Psoas muscle (tissue), 8 donors: ENCODE data around the gene PCDHB8. TPM values are rescaled to one million over a fixed set of nuclear protein-coding genes. Genes with fewer than 3 reads are reported as not detected.
"Not testable (repeated sequence)": the region's sequence is repeated elsewhere in the genome, so short reads cannot be mapped to it uniquely, and the experiment has no call there.

ENCODE experiments used
- ATAC-seq, 4 donors: fragments of 200-7000 bp; cut with Tn5 transposase; one replicate each; pipeline ENCODE4 v1.9.1; 2020; ENCODE audit warnings: moderate library complexity in 3 of 4, mild to moderate bottlenecking in 2 of 4
- DNase-seq, 2 donors: peaks; one replicate each; pipeline ENCODE4 v3.0.0-alpha.2; 2020
- H3K27ac ChIP-seq: fragments of 200-600 bp; one replicate; pipeline ENCODE4 v1.8.0; 2022
- H3K27me3 ChIP-seq, 3 donors: fragments of 200-600 bp in 1 of 3; one replicate each; pipeline versions ENCODE4 v1.6.1 to v1.8.0; 2013 to 2022; ENCODE audit warnings: low read length in 2 of 3, mild to moderate bottlenecking in 2 of 3, moderate library complexity in 1 of 3; ENCODE audit not compliant: insufficient read depth in 3 of 3
- H3K36me3 ChIP-seq, 2 donors: fragments of 200-600 bp in 1 of 2; one replicate each; pipeline versions ENCODE4 v1.6.1 to v1.8.0; 2013 to 2022; ENCODE audit warnings: low read depth in 1 of 2, mild to moderate bottlenecking in 1 of 2, moderate library complexity in 1 of 2; ENCODE audit not compliant: insufficient read depth in 1 of 2
- H3K4me1 ChIP-seq: fragments of 200-600 bp; one replicate; pipeline ENCODE4 v1.8.0; 2022
- H3K4me3 ChIP-seq: fragments of 200-600 bp; one replicate; pipeline ENCODE4 v1.8.0; 2022; ENCODE audit warnings: mild to moderate bottlenecking
- H3K9me3 ChIP-seq: fragments of 200-600 bp; one replicate; pipeline ENCODE4 v1.8.0; 2022
- WGBS, 3 donors: extraction: QIAGEN DNeasy Blood & Tissue Kit; methylation state at CpG; one replicate each; pipeline versions ENCODE4 v1.1.6 to v1.1.7; 2013; 5-methylcytosine and 5-hydroxymethylcytosine counted together
- intact Hi-C, 2 donors: fragments of 100-400 bp; cut with DNase I; formaldehyde crosslinking; loops; one replicate each; pipeline versions ENCODE4 v1.11.0 to v1.14.2; 2022
- polyA plus RNA-seq, 3 donors: library from polyadenylated mRNA; stranded (reverse); fragments of 200-250 nt; gene quantifications; one replicate each; pipeline ENCODE4 v1.2.3, GENCODE V29; 2013
- total RNA-seq, 4 donors: library from RNA; stranded (reverse); fragmentation: NEBNext Ultra II Directional in 2 of 4; extraction: Animal tissue kit (Norgen Biotek cat#: 25700) in 2 of 4; gene quantifications; one replicate each; pipeline versions ENCODE4 v1.2.1 to v1.2.4, GENCODE V29; 2021 to 2023
- TF ChIP-seq, protein P1 (sequence below): fragments of 200-600 bp; IDR thresholded peaks from one replicate; pipeline ENCODE4 v1.8.0; 2022; ENCODE audit warnings: antibody characterized with exemption
- donor health status: healthy with polysubstance abuse.
- donor health status: DM: no; HTN: no; CAD: no; lungs with moderate emphysema.
- donor health status: Bipolar disorder and iron deficiency.
- donor health status: healthy.
- donor health status: DM: yes; HTN: yes; CAD: no.
- donor health status: DM: no; HTN: no; CAD: no.
- donor health status: DM: no; HTN: no; CAD: no.
- donor health status: DM: yes; HTN: yes; CAD: no.

The PCDHB8 gene
- total and polyA plus RNA-seq, 7 donors = 0.04 to 0.87 (median 0.26) TPM

- no peaks in the 10 kb centered on the region for H3K36me3 ChIP-seq
- TF ChIP-seq, protein P1, sequence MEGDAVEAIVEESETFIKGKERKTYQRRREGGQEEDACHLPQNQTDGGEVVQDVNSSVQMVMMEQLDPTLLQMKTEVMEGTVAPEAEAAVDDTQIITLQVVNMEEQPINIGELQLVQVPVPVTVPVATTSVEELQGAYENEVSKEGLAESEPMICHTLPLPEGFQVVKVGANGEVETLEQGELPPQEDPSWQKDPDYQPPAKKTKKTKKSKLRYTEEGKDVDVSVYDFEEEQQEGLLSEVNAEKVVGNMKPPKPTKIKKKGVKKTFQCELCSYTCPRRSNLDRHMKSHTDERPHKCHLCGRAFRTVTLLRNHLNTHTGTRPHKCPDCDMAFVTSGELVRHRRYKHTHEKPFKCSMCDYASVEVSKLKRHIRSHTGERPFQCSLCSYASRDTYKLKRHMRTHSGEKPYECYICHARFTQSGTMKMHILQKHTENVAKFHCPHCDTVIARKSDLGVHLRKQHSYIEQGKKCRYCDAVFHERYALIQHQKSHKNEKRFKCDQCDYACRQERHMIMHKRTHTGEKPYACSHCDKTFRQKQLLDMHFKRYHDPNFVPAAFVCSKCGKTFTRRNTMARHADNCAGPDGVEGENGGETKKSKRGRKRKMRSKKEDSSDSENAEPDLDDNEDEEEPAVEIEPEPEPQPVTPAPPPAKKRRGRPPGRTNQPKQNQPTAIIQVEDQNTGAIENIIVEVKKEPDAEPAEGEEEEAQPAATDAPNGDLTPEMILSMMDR = no peak
- H3K27me3 ChIP-seq = peaks cover 0 to 11% (median 7%) of the 10 kb centered on the region in 3 donors
- no peak overlapping the region for H3K27ac ChIP-seq
- peaks cover 5% of the 10 kb centered on the region for H3K9me3 ChIP-seq
- 31 to 40% (median 37%) methylated on average over 33 of the region's 33 CpGs for WGBS, 3 donors
- intact Hi-C loops = no loop called here
- no peak for DNase-seq
- H3K4me1 ChIP-seq = no peaks in the 10 kb centered on the region
- ATAC-seq = no peak
- peak overlapping the region; percentile 27 for H3K4me3 ChIP-seq
Observed at GRCh38 chr5:141150224-141150992, 27.2 kb upstream of the PCDHB8 start.

GRCh38 chr5:141150993-141151325 is 26.6 kb upstream of the PCDHB8 start:
- Histone ChIP-seq H3K36me3 (no peaks in the 10 kb centered on the region), H3K27ac (no peak overlapping the region), H3K9me3 (peaks cover 8% of the 10 kb centered on the region), H3K4me1 (no peaks in the 10 kb centered on the region), H3K4me3 (no peak overlapping the region), H3K27me3 (peaks cover 0 to 13% (median 9%) of the 10 kb centered on the region in 3 donors)
- TF ChIP-seq, protein P1 = no peak
- no peak for ATAC-seq
- DNase-seq = no peak
- 32 to 37% (median 37%) methylated on average over 13 of the region's 13 CpGs for WGBS, 3 donors
- intact Hi-C loops = no loop called here

GRCh38 chr5:141151632-141152031 is 26.0 kb upstream of the PCDHB8 start:
- WGBS, 3 donors = 31 to 38% (median 38%) methylated on average over 32 to 39 of the region's 41 CpGs
- DNase-seq, H3K4me1 ChIP-seq, ATAC-seq, H3K4me3 ChIP-seq, intact Hi-C loops, H3K9me3 ChIP-seq, H3K27ac ChIP-seq, H3K36me3 ChIP-seq: not testable (repeated sequence)
- peaks cover 0 to 16% (median 13%) of the 10 kb centered on the region in 3 donors for H3K27me3 ChIP-seq

GRCh38 chr5:141152096-141152495 is 25.5 kb upstream of the PCDHB8 start:
- peaks cover 0 to 21% (median 13%) of the 10 kb centered on the region in 3 donors for H3K27me3 ChIP-seq

GRCh38 chr5:141155540-141156374 is 21.8 kb upstream of the PCDHB8 start:
- Histone ChIP-seq H3K27me3 (peaks cover 3 to 21% (median 13%) of the 10 kb centered on the region in 3 donors), H3K4me3 (no peak overlapping the region), H3K9me3 (peaks cover 8% of the 10 kb centered on the region), H3K36me3 (no peaks in the 10 kb centered on the region), H3K4me1 (no peaks in the 10 kb centered on the region), H3K27ac (no peak overlapping the region)
- no peak for ATAC-seq
- 24 to 32% (median 29%) methylated on average over 21 of the region's 21 CpGs for WGBS, 3 donors
- intact Hi-C loops = no loop called here
- TF ChIP-seq, protein P1 = no peak
- no peak for DNase-seq

More at GRCh38 chr5:141152096-141152495, 25.5 kb upstream of the PCDHB8 start:
- 23 to 32% (median 24%) methylated on average over 27 to 36 of the region's 36 CpGs for WGBS, 3 donors
- H3K9me3 ChIP-seq, DNase-seq, H3K27ac ChIP-seq, ATAC-seq, H3K4me3 ChIP-seq, intact Hi-C loops, H3K4me1 ChIP-seq, H3K36me3 ChIP-seq: not testable (repeated sequence)

DNA sequence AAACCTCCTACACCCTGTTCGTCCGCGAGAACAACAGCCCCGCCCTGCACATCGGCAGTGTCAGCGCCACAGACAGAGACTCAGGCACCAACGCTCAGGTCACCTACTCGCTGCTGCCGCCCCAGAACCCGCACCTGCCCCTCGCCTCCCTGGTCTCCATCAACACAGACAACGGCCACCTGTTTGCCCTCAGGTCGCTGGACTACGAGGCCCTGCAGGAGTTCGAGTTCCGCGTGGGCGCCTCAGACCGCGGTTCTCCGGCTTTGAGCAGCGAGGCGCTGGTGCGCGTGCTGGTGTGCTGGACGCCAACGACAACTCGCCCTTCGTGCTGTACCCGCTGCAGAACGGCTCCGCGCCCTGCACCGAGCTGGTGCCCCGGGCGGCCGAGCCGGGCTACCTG is 20.2 kb upstream of the PCDHB8 start:
- H3K9me3 ChIP-seq, intact Hi-C loops, H3K27ac ChIP-seq, ATAC-seq, DNase-seq, H3K36me3 ChIP-seq, H3K4me1 ChIP-seq, H3K4me3 ChIP-seq: not testable (repeated sequence)
- WGBS, 3 donors = 27 to 36% (median 35%) methylated on average over 33 to 38 of the region's 38 CpGs
- H3K27me3 ChIP-seq = peaks cover 3 to 21% (median 9%) of the 10 kb centered on the region in 3 donors

- H3K4me3 ChIP-seq, H3K27ac ChIP-seq, H3K4me1 ChIP-seq, H3K9me3 ChIP-seq, intact Hi-C loops, H3K36me3 ChIP-seq, DNase-seq, ATAC-seq: not testable (repeated sequence)
- peaks cover 3 to 21% (median 8%) of the 10 kb centered on the region in 3 donors for H3K27me3 ChIP-seq
- 23 to 38% (median 36%) methylated on average over 15 to 20 of the region's 28 CpGs for WGBS, 3 donors
Observed at GRCh38 chr5:141157901-141158300, 19.7 kb upstream of the PCDHB8 start.
